ENCODE data around the gene LMOD2.

Gene LMOD2

GRCh38 chr7:123640583-123640982 lies 15.1 kb upstream of the LMOD2 start:
- DNase-seq (ENCODE audit: low spot score): no peak

DNA sequence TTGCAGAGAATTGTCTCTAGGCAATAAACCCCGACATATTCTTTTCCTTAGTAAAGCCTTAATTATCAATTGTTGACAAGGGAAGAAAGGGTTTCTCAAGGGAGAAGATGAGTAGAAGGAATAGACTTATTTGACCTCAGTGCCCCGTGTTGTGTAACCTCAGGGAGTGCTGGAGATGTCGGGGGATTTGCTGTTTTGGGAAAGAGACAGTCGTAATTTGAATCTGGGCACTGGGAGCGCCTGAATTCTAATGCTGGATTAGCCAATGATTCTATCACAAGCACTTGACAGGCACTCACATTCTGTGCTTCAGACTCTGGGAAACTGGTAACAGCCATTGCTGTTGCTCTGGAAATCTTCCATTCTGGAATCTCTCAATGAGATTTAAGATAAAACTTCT lies 13.8 kb upstream of the LMOD2 start:
- DNase-seq (ENCODE audit: low spot score): no peak

DNA sequence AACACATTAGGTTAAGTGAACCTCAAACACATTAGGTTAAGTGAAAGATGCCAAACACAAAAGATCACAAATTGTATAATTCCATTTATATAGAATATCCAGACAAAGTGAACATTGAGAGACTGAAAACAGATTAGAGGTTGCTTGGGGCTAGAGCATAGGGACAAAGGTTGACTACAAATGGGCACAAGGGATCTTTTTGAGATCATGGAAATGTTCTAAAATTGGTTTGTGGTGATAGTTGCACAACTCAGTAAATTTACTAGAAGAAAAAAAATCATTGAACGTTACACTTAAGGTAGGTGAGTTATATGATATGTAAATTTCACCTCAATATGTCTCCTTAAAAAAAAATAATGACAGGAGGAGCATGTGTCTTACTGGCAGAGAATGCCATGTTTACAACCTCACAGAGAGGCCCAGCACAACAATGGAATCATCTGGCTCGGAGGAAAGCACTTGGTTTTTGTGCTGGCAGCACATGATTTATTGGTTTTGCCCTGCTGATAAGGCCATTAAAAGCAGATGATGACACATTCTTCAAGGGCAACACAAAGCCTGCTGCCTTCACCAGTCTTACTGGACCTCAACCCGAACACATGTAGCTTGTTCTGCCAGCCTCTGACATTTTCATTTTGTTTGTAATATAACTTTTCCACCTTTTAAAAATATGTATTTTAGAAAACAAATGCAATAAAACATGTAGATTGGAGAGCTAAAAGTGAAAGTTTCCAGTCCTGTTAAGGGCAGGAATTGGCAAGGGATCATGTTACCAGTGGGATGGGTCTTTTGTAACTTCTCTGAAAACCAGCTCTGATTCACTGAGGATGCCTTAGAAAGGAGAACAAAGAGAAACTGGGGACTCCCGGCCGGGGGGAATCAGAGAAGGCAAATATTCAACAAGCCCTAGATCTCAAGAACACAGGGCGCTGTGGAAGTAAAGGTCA lies 11.9 kb upstream of the LMOD2 start:
- no peak for DNase-seq (ENCODE audit: low spot score)

GRCh38 chr7:123645516-123645915 lies 10.2 kb upstream of the LMOD2 start:
- DNase-seq (ENCODE audit: low spot score): no peak

- no peak for DNase-seq (ENCODE audit: low spot score)
These were observed 8.4 kb upstream of the LMOD2 start for GRCh38 chr7:123647106-123647730.

- no peak for DNase-seq (ENCODE audit: low spot score)
These were observed 5.7 kb upstream of the LMOD2 start for GRCh38 chr7:123649964-123650363.

DNA sequence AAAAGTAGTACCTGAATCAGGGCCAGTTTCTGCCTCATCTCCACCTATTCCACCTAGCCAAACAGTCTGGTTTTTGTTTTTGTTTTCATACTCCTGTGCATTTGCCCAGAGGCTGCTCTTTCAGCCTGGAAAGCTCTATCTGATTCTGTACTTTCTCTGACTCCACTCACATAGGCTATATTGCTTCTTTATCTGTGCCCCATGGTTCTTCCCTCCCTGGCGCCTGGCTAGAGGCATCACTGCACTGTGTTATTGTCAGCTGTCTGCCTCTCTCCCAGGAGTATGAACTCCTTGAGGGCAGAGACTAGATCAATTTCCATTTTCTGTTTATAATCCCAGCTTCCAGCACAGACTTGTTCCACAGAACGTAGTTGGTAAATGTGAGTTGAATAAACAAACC lies 5.1 kb upstream of the LMOD2 start:
- DNase-seq (ENCODE audit: low spot score): no peak

- DNase-seq (ENCODE audit: low spot score): peak; percentile 16
These were observed 3.3 kb upstream of the LMOD2 start for GRCh38 chr7:123652406-123652805.

- no peak for DNase-seq (ENCODE audit: low spot score)
These were observed 2.5 kb upstream of the LMOD2 start for GRCh38 chr7:123653162-123653561.

GRCh38 chr7:123656544-123657303 lies 1.1 kb downstream of the LMOD2 start:
- no peak for DNase-seq (ENCODE audit: low spot score)

DNA sequence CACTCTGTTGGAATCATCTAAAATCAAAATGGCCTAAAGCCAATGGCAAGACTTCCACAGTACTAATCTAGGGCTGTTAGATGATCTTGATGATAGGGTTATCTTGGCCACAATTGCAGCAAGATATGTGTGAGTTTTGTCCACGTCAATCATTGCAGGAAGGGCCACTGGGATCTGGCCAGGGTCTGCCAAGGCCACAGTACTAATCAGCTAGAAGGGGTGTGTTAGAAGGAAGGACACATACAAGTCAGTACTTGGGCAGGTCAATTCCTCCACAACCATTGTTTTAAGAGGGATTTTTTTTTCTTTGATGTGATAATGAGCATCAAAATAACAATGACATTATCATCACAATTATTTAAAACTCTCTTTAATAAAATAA lies 1.6 kb downstream of the LMOD2 start:
- no peak for DNase-seq (ENCODE audit: low spot score)

GRCh38 chr7:123658023-123658422 lies 2.4 kb downstream of the LMOD2 start:
- DNase-seq (ENCODE audit: low spot score): no peak

DNA sequence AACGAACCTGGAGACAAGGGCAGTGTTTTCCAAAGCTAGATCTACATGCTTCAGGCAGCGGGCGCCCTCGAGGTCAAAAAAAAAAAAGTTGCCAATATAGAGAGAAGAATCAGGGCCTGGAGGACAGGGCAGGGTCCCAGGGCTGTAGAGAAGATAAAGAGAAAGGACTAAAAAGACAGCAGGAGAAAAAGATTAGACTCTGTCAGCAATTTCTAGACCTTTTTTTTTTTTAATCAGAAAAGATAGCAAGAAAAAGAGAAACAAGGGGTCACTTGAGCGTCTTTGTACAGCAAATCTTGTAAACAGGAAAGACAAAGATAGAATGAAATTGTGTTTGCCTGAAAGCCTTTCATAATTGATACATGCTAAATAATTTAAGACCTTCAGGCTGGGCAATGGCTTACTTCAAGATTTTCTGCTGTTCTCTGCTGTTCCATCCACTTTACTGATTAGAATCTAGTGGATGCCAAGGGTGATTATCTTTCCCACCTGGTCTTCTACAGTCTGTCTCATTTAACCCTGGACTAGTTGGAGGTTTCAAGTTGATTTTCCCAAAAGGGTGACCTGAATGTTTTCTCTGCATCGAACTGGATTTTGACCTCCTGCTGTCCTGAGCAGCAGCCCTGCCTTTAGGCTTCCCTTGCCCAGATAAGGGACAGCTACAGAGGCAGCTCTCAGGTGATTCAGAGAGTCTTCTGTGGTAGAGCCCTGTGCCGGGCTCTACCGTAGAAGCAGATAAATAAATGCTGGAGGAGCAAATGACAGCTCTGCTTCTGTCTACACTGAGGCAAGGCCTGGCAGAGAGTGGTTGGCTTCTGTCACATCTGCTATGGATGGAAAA lies 5.1 kb downstream of the LMOD2 start:
- no peak for DNase-seq (ENCODE audit: low spot score)

DNA sequence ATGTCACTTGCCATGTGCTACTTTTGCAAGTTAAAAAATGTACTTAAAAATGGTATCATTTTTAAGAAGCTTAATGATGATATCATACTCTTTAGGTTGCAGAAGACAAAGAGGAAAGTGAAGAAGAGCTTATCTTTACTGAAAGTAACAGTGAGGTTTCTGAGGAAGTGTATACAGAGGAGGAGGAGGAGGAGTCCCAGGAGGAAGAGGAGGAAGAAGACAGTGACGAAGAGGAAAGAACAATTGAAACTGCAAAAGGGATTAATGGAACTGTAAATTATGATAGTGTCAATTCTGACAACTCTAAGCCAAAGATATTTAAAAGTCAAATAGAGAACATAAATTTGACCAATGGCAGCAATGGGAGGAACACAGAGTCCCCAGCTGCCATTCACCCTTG lies 6.1 kb downstream of the LMOD2 start:
- DNase-seq (ENCODE audit: low spot score): no peak

GRCh38 chr7:123662293-123662692 lies 6.6 kb downstream of the LMOD2 start:
- no peak for DNase-seq (ENCODE audit: low spot score)

DNA sequence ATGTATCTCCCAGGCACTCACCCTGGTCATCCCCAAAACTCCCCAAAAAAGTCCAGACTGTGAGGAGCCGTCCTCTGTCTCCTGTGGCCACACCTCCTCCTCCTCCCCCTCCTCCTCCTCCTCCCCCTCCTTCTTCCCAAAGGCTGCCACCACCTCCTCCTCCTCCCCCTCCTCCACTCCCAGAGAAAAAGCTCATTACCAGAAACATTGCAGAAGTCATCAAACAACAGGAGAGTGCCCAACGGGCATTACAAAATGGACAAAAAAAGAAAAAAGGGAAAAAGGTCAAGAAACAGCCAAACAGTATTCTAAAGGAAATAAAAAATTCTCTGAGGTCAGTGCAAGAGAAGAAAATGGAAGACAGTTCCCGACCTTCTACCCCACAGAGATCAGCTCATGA lies 7.1 kb downstream of the LMOD2 start:
- DNase-seq (ENCODE audit: low spot score): no peak

- no peak for DNase-seq (ENCODE audit: low spot score)
These were observed 7.5 kb downstream of the LMOD2 start for GRCh38 chr7:123663200-123663599.

DNA sequence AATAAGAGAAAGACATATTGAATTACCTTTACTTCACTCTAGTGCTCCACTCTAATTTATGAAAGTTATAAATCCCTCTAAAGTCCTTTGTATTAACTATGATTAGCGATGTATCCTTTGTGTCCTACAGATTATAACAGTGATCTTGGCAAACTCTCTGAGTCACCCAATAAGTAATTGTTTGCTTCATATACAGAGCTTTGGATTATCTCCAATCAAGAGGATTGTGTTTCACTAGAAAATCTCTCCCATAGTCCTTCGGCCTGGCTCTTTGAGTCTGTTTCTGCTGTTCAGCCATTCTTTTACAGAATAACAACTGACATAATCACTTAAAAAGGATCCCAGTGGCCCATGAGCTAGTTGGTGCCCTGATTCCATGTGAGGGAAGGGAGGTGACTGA lies 9.5 kb downstream of the LMOD2 start:
- no peak for DNase-seq (ENCODE audit: low spot score)

DNA sequence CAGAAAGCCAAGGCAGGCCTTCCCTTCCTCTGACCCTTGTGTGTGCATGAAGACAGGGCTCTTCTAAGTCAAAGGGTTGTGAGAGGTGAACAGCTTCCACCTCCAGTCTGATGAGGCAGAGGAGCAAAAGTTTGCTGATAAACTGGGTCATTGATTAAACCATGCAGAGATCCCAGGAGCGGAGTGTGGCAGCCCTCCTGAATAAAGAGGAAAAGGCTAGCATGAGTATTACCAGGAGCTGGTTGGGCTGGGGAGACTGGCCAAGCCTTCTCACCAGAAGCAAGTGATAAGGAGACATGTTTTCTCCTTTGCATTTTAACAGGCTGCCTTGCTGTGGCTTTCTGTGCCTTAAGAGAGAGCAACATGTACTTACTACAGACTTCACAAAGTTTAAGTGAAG lies 10.2 kb downstream of the LMOD2 start:
- DNase-seq (ENCODE audit: low spot score): no peak

GRCh38 chr7:123666492-123666891 lies 10.8 kb downstream of the LMOD2 start:
- DNase-seq (ENCODE audit: low spot score): no peak

DNA sequence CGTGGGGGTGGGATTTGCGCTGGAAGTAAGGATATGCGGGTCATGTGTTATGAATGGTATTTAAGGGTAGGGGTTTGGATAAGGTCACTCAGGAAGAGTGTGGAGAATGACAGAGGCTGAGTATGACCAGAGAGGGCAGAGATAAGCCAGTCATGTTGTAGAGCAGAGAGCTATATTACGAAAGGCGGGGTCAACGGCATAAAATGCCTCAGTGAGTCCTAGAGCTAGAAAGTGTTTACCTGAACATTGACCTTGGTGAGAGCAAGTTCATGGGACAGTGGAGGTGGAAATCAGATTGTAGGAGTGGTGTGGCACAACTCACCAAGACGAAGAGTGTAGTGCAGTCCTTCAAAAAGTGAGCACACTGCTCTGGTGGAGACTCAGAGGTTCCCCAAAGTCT lies 13.8 kb downstream of the LMOD2 start:
- DNase-seq (ENCODE audit: low spot score): no peak

DNA sequence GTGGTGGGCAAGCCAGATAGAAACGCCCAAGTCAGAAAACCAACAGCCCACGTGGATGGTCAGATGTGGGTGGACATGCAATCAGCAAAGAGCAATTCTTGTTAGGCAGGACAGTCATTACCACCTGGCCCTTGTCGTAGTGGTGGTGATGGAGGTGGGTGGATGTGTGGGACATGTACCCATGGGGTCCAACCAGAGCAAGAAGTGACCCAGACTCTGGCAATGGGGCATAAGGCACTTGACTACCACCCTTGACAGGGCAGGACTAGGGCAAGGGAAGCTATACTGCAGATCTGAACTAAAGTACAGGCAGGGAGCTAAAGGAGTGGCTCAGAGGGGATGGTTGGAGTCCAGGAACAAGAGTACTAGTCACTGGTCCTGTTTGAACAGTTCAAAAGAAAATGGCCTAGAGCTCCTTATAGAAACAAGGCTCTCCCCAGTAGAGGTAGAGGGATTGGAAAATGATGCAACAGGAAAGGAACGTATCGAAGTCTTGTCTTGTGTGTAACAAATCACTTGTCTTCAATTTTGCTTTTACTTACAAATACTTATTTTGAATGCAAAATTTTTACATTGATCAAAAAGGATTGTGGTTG lies 17.6 kb downstream of the LMOD2 start:
- no peak for DNase-seq (ENCODE audit: low spot score)

All from cerebellar cortex (tissue), 1 donor.